K562 (cell line): ENCODE measurements around the gene CCDC28B. TPM values are rescaled to one million over a fixed set of nuclear protein-coding genes. Genes with fewer than 3 reads are reported as not detected.

Experiments
- ATAC-seq: fragments of 200-7000 bp; cut with Tn5 transposase; 3 replicates; pipeline ENCODE4 v1.9.1; 2020; ENCODE audit warnings: moderate library complexity
- BruUV-seq: library from RNA; stranded (reverse); fragments of 400-500 nt; replicated peaks from 2 replicates; lab custom pipeline; 2021; lab: Mats Ljungman, UMichigan
- CTCF ChIA-PET: fragments of 300-600 bp; formaldehyde crosslinking; extraction: SDS; loops from one replicate; lab custom pipeline; 2021; ENCODE audit warnings: low intra/inter-chr PET ratio; lab: Yijun Ruan, JAX
- POLR2A ChIA-PET: fragments of 300-600, 350-650 bp; sonication (Branson Sonifier 250); formaldehyde crosslinking; extraction: SDS; loops from one replicate; lab custom pipeline; 2021; ENCODE audit warnings: antibody characterized with exemption, inconsistent platforms; lab: Yijun Ruan, JAX
- DNase-seq, 4 experiments: peaks; one replicate each; pipeline versions ENCODE4 v3.0.0 to v3.0.0-alpha.2; 2011 to 2018; ENCODE audit warnings: low spot score in 3 of 4, mixed read lengths in 3 of 4; ENCODE audit errors: extremely low read depth in 1 of 4
- FAIRE-seq: peaks from 2 replicates; lab custom pipeline; 2011; peaks lifted over from hg19 to GRCh38; lab: Jason Lieb, UNC
- H2AFZ ChIP-seq: 2 replicates; pipeline ENCODE4 v1.6.0; 2011; ENCODE audit warnings: low read depth, low read length, control low read depth, inconsistent platforms
- H3K27ac ChIP-seq: fragments of 200-600 bp; 3 replicates; pipeline ENCODE4 v1.8.0; 2011; ENCODE audit warnings: low read depth, mild to moderate bottlenecking, control low read depth, inconsistent platforms, low read length, moderate library complexity, mixed read lengths; ENCODE audit errors: extremely low read depth
- H3K27me3 ChIP-seq, 2 experiments: fragments of 300-600 bp in 1 of 2; 2 replicates in 1 of 2; 3 replicates in 1 of 2; pipeline versions ENCODE4 v1.6.0 to v1.8.0; 2011; ENCODE audit warnings: inconsistent platforms in 2 of 2, low read length in 2 of 2, mild to moderate bottlenecking in 1 of 2, mixed read lengths in 1 of 2, moderate library complexity in 1 of 2; ENCODE audit not compliant: control insufficient read depth in 2 of 2, insufficient read depth in 2 of 2
- H3K36me3 ChIP-seq: fragments of 300-600 bp; 3 replicates; pipeline ENCODE4 v1.8.0; 2011; ENCODE audit warnings: mild to moderate bottlenecking, low read length, inconsistent platforms; ENCODE audit not compliant: control insufficient read depth, insufficient read depth
- H3K4me1 ChIP-seq, 2 experiments: fragments of 200-600 bp in 1 of 2; replicated peaks in 1 of 2; 2 replicates in 1 of 2; 3 replicates in 1 of 2; pipeline versions ENCODE4 v1.5.1 to v1.8.0; 2011; ENCODE audit warnings: inconsistent platforms in 2 of 2, low read length in 2 of 2, mild to moderate bottlenecking in 1 of 2, mixed read lengths in 1 of 2, moderate library complexity in 1 of 2; ENCODE audit not compliant: control insufficient read depth in 2 of 2, insufficient read depth in 2 of 2
- H3K4me2 ChIP-seq: 2 replicates; pipeline ENCODE4 v1.6.1; 2011; ENCODE audit warnings: low read length, control low read depth, inconsistent platforms, mixed read lengths; ENCODE audit not compliant: insufficient read depth
- H3K4me3 ChIP-seq: fragments of 200-600 bp; sonication (generic), shearing (Covaris generic); 2 replicates; pipeline ENCODE4 v1.5.1; 2016; ENCODE audit warnings: control low read depth, inconsistent platforms
- H3K79me2 ChIP-seq: fragments of 200-600 bp; 3 replicates; pipeline ENCODE4 v1.8.0; 2011; ENCODE audit warnings: low read length, inconsistent platforms; ENCODE audit not compliant: control insufficient read depth, insufficient read depth
- H3K9ac ChIP-seq, 2 experiments: 2 replicates each; pipeline versions ENCODE4 v1.6.0 to v1.6.1; 2011; ENCODE audit warnings: low read depth in 2 of 2, low read length in 2 of 2, control low read depth in 1 of 2, inconsistent platforms in 1 of 2, mild to moderate bottlenecking in 1 of 2, mixed read lengths in 1 of 2; ENCODE audit not compliant: insufficient read depth in 1 of 2
- H3K9me1 ChIP-seq: one replicate; pipeline ENCODE4 v1.6.0; 2011; ENCODE audit warnings: inconsistent platforms, mild to moderate bottlenecking, low read length, moderate library complexity; ENCODE audit not compliant: control insufficient read depth, insufficient read depth
- H3K9me3 ChIP-seq: replicated peaks from 2 replicates; pipeline ENCODE4 v1.5.1; 2011; ENCODE audit warnings: low read depth, low read length, inconsistent platforms; ENCODE audit not compliant: control insufficient read depth, insufficient read depth
- H4K20me1 ChIP-seq: replicated peaks from 2 replicates; pipeline ENCODE4 v1.6.1; 2011; ENCODE audit warnings: low read length, inconsistent platforms, mixed read lengths; ENCODE audit not compliant: control insufficient read depth, insufficient read depth
- CBX1 ChIP-seq: sonication (generic); IDR thresholded peaks from 2 replicates; pipeline ENCODE4 v1.6.1; 2016; ENCODE audit warnings: antibody characterized with exemption, low read depth, mild to moderate bottlenecking
- ELK1 ChIP-seq: sonication (generic); formaldehyde crosslinking; IDR thresholded peaks from 2 replicates; pipeline ENCODE4 v1.8.1; 2022; ENCODE audit warnings: missing genetic modification reagents
- HNRNPUL1 ChIP-seq: fragments of 200-400 bp; formaldehyde crosslinking; IDR thresholded peaks from 2 replicates; pipeline ENCODE4 v1.6.1; 2017; ENCODE audit warnings: low read length
- MTA3 ChIP-seq: fragments of 450-650 bp; formaldehyde crosslinking; IDR thresholded peaks from 2 replicates; pipeline ENCODE4 v1.6.1; 2017; ENCODE audit warnings: mild to moderate bottlenecking, borderline replicate concordance
- SMC3 ChIP-seq: conservative IDR thresholded peaks from 2 replicates; pipeline ENCODE4 v1.6.1; 2011; ENCODE audit warnings: low read depth, low read length, improper control_type of control experiment; ENCODE audit not compliant: insufficient read depth
- TCF3 ChIP-seq: sonication (generic); formaldehyde crosslinking; IDR thresholded peaks from 2 replicates; pipeline ENCODE4 v1.4.0; 2020; ENCODE audit warnings: mild to moderate bottlenecking, missing genetic modification reagents
- XRCC5 ChIP-seq: fragments of 200-400 bp; formaldehyde crosslinking; IDR thresholded peaks from 2 replicates; pipeline ENCODE4 v1.6.1; 2017; ENCODE audit warnings: low read depth, mild to moderate bottlenecking, low read length
- ZNF121 ChIP-seq: sonication (generic); formaldehyde crosslinking; conservative IDR thresholded peaks from 2 replicates; pipeline ENCODE4 v1.8.0; 2022; ENCODE audit warnings: missing genetic modification reagents
- ZNF134 ChIP-seq: fragments of 250-450 bp; sonication (Bioruptor Pico); conservative IDR thresholded peaks from 2 replicates; pipeline ENCODE4 v1.4.0; 2020
- ZNF644 ChIP-seq: fragments of 200-800 bp; sonication (Bioruptor generic); IDR thresholded peaks from 2 replicates; pipeline ENCODE4 v1.6.1; 2016; ENCODE audit warnings: low read depth, missing genetic modification characterization, missing compliant biosample characterization
- ZNF668 ChIP-seq: fragments of 250-450 bp; sonication (Bioruptor Pico); IDR thresholded peaks from 2 replicates; pipeline ENCODE4 v1.8.0; 2022; ENCODE audit warnings: mild to moderate bottlenecking, inconsistent platforms
- WGBS: fragments of 100-300 bp; shearing (Covaris generic); methylation state at CpG from one replicate; pipeline ENCODE4 v1.1.6; 2016; ENCODE audit warnings: low coverage, mixed read lengths; ENCODE audit not compliant: insufficient coverage; ENCODE audit errors: missing lambda C conversion rate; 5-methylcytosine and 5-hydroxymethylcytosine counted together
- in situ Hi-C: fragments of 300-500 bp; cut with MboI; formaldehyde crosslinking; loops from 4 replicates; pipeline ENCODE4 v1.15.0; 2018; ENCODE audit warnings: inconsistent platforms, mixed read lengths
- intact Hi-C: fragments of 100-400 bp; cut with micrococcal nuclease; formaldehyde crosslinking; loops from 2 replicates; pipeline ENCODE4 v1.14.2; 2022
- polyA plus RNA-seq, 8 experiments: library from polyadenylated mRNA; depleted of rRNA in 4 of 8; stranded (reverse) in 5 of 8; unstranded in 3 of 8; fragments of >200 nt; fragmentation: Nextera tagmentation in 2 of 8; fragmentation: Illumina TruSeq in 1 of 8; extraction: Ambion mirVana in 2 of 8; extraction: Trizol in 1 of 8; gene quantifications; 2 replicates each; pipeline versions ENCODE4 v1.2.1 to v1.2.3, GENCODE V29; 2011 to 2014; ENCODE audit warnings: inconsistent platforms in 1 of 8, missing spikeins in 1 of 8
- total RNA-seq, 7 experiments: library from RNA; depleted of rRNA in 6 of 7; stranded (reverse); fragments of >200 nt in 6 of 7; fragmentation: Illumina TruSeq in 2 of 7; extraction: Trizol in 2 of 7; gene quantifications; 2 replicates each; pipeline versions ENCODE4 v1.2.1 to v1.2.3, GENCODE V29; 2011 to 2021; ENCODE audit warnings: low replicate concordance in 1 of 7

Gene CCDC28B
- total and polyA plus RNA-seq, 9 of the 15 experiments (the other 6 are each of a cell fraction or from before 2014, with no cell fraction given) = 5.7 to 54.5 (median 31.7) TPM

GRCh38 chr1:32200226-32201010, at the start of gene CCDC28B (continued):
- TF ChIP-seq ZNF668 (CRISPR knock-in tag) = no peak
- no peak for TF ChIP-seq HNRNPUL1
- no peak for TF ChIP-seq ELK1
- TF ChIP-seq SMC3 = no peak
- no peak for TF ChIP-seq TCF3 (CRISPR knock-in tag)
- no peak for TF ChIP-seq CBX1
- TF ChIP-seq ZNF134 (CRISPR knock-in tag) = no peak

- Histone ChIP-seq H2AFZ (no peak overlapping the region), H3K27me3 (no peaks in the 10 kb centered on the region), H3K9ac (no peak overlapping the region), H3K4me3 (no peak overlapping the region), H3K36me3 (peaks cover 27% of the 10 kb centered on the region; the same call in 2 of the 3 replicates), H3K9me3 (peaks cover 9% of the 10 kb centered on the region), H3K9me1 (no peaks in the 10 kb centered on the region), H4K20me1 (no peaks in the 10 kb centered on the region), H3K4me1 (no peaks in the 10 kb centered on the region), H3K27ac (no peak overlapping the region), H3K4me2 (no peak overlapping the region), H3K79me2 (peaks cover 74% of the 10 kb centered on the region)
- ChIA-PET POLR2A (interaction anchor here (0.5 to 1.2 kb wide), 3 partner anchors 8 to 26 kb away, joined by 3 to 5 read pairs (median 4); no protein-coding TSS in a partner anchor), CTCF (no interaction called here)
- BruUV-seq = no TSS peak
- no peak for ATAC-seq
- intact Hi-C loops = no loop called here
- DNase-seq = no peak
- in situ Hi-C loops = no loop called here
- FAIRE-seq = no peak
- 69% methylated on average over 9 of the region's 9 CpGs for WGBS
- TF ChIP-seq ZNF121 (CRISPR knock-in tag) = peak; percentile 41; the same call in 1 of the 2 replicates
- no peak for TF ChIP-seq MTA3
- no peak for TF ChIP-seq XRCC5
- TF ChIP-seq ZNF644 = no peak
These were observed 49.5 kb upstream of the CCDC28B start for GRCh38 chr1:32150847-32151246.
